ENCODE measurements around the gene PRPF38B. TPM values are rescaled to one million over a fixed set of nuclear protein-coding genes. Genes with fewer than 3 reads are reported as not detected.

Gene PRPF38B
- total and polyA plus RNA-seq, 8 donors, result 17.1 to 82.3 (median 31.9) TPM

GRCh38 chr1:108715932-108716331 lies 23.8 kb downstream of the PRPF38B start:
- no peak for DNase-seq
- no peaks in the 10 kb centered on the region for H3K36me3 ChIP-seq
- TF ChIP-seq POLR2AphosphoS5 (IDR thresholded peaks at IDR 0.05) (no peak), CTCF (IDR thresholded peaks at IDR 0.05) (no peak), EP300 (IDR thresholded peaks at IDR 0.05) (no peak), POLR2A (IDR thresholded peaks at IDR 0.05) (no peak)
- intact Hi-C loops (cut with DNase I; ENCODE audit: low total_unique reads), result no loop called here
- no peak overlapping the region for H3K27ac ChIP-seq
- no peaks in the 10 kb centered on the region for H3K9me3 ChIP-seq
- WGBS, 5 donors, result 56 to 77% (median 74%) methylated on average over 5 of the region's 5 CpGs
- H3K4me1 ChIP-seq, result no peaks in the 10 kb centered on the region
- no peak overlapping the region for H3K4me3 ChIP-seq
- H3K27me3 ChIP-seq, result peaks cover 0 to 4% (median 0%) of the 10 kb centered on the region in 3 donors

DNA sequence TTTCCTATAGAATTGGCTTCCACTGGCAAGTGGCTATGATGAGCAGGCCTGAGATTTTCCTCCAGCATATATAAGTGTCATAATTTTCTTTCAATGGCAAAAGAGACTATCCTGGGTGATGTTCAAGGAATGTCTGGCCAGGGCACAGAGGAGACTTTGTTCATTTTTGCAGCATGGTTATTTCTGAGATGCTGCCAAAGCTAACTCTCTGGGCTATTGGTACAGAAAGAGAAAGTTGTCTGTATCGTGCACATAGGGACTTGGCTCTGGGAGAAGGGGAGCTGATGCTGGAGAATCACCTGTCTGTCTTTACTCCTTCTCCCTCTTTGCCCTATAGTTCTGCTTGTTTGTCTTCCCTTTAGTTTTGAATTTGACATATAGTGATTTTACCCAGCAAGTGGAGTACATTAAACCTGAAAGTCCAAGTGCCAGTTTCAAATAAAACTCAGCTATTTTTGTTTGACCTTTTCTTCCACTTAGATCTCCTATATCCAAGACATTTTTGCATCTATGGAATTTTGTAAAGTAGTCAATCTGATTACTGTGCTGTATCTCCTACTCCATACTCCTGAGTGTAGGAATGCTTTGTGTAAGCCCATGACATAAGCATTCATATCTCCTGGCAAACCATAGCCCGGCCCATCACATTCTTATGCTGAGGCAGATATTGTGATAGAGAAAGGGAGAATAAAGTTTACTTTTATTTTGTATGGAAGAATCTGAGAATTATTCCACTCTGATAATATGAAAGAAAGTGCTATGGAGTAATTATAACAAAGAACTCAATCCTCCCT lies 24.5 kb downstream of the PRPF38B start:
- no peak overlapping the region for H3K4me3 ChIP-seq
- no peaks in the 10 kb centered on the region for H3K36me3 ChIP-seq
- H3K4me1 ChIP-seq, result no peaks in the 10 kb centered on the region
- no peak for DNase-seq
- 43 to 71% (median 51%) methylated on average over 2 of the region's 2 CpGs for WGBS, 5 donors
- H3K27ac ChIP-seq, result no peak overlapping the region
- TF ChIP-seq POLR2A (IDR thresholded peaks at IDR 0.05) (no peak), EP300 (IDR thresholded peaks at IDR 0.05) (no peak), POLR2AphosphoS5 (IDR thresholded peaks at IDR 0.05) (no peak), CTCF (IDR thresholded peaks at IDR 0.05) (no peak)
- no peaks in the 10 kb centered on the region for H3K9me3 ChIP-seq
- intact Hi-C loops (cut with DNase I; ENCODE audit: low total_unique reads), result no loop called here
- peaks cover 0 to 4% (median 0%) of the 10 kb centered on the region in 3 donors for H3K27me3 ChIP-seq

GRCh38 chr1:108717774-108718316 lies 25.7 kb downstream of the PRPF38B start:
- no peak for DNase-seq
- no peaks in the 10 kb centered on the region for H3K4me1 ChIP-seq
- TF ChIP-seq POLR2A (IDR thresholded peaks at IDR 0.05) (no peak), POLR2AphosphoS5 (IDR thresholded peaks at IDR 0.05) (no peak), CTCF (IDR thresholded peaks at IDR 0.05) (no peak), EP300 (IDR thresholded peaks at IDR 0.05) (no peak)
- no peaks in the 10 kb centered on the region for H3K36me3 ChIP-seq
- H3K27ac ChIP-seq, result no peak overlapping the region
- intact Hi-C loops (cut with DNase I; ENCODE audit: low total_unique reads), result no loop called here
- H3K27me3 ChIP-seq, result peaks cover 0 to under 1% (median 0%) of the 10 kb centered on the region in 3 donors
- WGBS, 5 donors, result 86 to 99% (median 93%) methylated on average over 8 to 9 of the region's 9 CpGs
- H3K4me3 ChIP-seq, result no peak overlapping the region
- no peaks in the 10 kb centered on the region for H3K9me3 ChIP-seq

GRCh38 chr1:108718927-108719655 lies 27.0 kb downstream of the PRPF38B start:
- DNase-seq, result no peak
- H3K27ac ChIP-seq, result no peak overlapping the region
- no peak overlapping the region for H3K4me3 ChIP-seq
- no peak for TF ChIP-seq EP300 (IDR thresholded peaks at IDR 0.05)
- no peak for TF ChIP-seq CTCF (IDR thresholded peaks at IDR 0.05)
- no peak for TF ChIP-seq POLR2AphosphoS5 (IDR thresholded peaks at IDR 0.05)
- no peak for TF ChIP-seq POLR2A (IDR thresholded peaks at IDR 0.05)
- H3K27me3 ChIP-seq, result no peaks in the 10 kb centered on the region
- no peaks in the 10 kb centered on the region for H3K36me3 ChIP-seq
- H3K4me1 ChIP-seq, result no peaks in the 10 kb centered on the region
- intact Hi-C loops (cut with DNase I; ENCODE audit: low total_unique reads), result no loop called here
- WGBS, 5 donors, result 48 to 57% (median 52%) methylated on average over 6 of the region's 6 CpGs
- H3K9me3 ChIP-seq, result no peaks in the 10 kb centered on the region

Measured in stomach (tissue), 9 donors.